Muscle of back (tissue), 13 donors: ENCODE measurements around the gene PPP1R2B. TPM values are rescaled to one million over a fixed set of nuclear protein-coding genes. Genes with fewer than 3 reads are reported as not detected.
"Not testable (repeated sequence)": the region's sequence is repeated elsewhere in the genome, so short reads cannot be mapped to it uniquely, and the experiment has no call there.

Source experiments
- DNase-seq, 3 donors: peaks; one replicate each; pipeline versions ENCODE4 v3.0.0 to v3.0.0-alpha.2; 2013
- long read RNA-seq, 9 donors: transcript quantifications; one replicate each; lab custom pipeline, GENCODE V29; 2026
- polyA plus RNA-seq, 10 donors: library from polyadenylated mRNA; unstranded; fragments of 120-200 nt; gene quantifications; one replicate each; pipeline ENCODE4 v1.2.1, GENCODE V29; 2013; ENCODE audit not compliant: insufficient read length in 10 of 10

The PPP1R2B gene
- under 1 TPM in 1 of 10 donors, not detected in 9; 0.10 TPM for polyA plus RNA-seq
- long read RNA-seq, donor 1, partial matches to known transcripts = 0 of 1 reads
- long read RNA-seq, donor 1, other reads (novel, unspliced or antisense) = 0 of 1 reads
- long read RNA-seq, donor 2 = 0 reads
- long read RNA-seq, donor 3 = 0 reads
- long read RNA-seq, donor 4 = 0 reads
- long read RNA-seq, donor 5 = 0 reads
- long read RNA-seq, donor 6, partial matches to known transcripts = 0 of 1 reads
- long read RNA-seq, donor 6, other reads (novel, unspliced or antisense) = 0 of 1 reads
- long read RNA-seq, donor 7 = 0 reads
- long read RNA-seq, donor 8 = 0 reads
- long read RNA-seq, donor 9 = 0 reads

DNA sequence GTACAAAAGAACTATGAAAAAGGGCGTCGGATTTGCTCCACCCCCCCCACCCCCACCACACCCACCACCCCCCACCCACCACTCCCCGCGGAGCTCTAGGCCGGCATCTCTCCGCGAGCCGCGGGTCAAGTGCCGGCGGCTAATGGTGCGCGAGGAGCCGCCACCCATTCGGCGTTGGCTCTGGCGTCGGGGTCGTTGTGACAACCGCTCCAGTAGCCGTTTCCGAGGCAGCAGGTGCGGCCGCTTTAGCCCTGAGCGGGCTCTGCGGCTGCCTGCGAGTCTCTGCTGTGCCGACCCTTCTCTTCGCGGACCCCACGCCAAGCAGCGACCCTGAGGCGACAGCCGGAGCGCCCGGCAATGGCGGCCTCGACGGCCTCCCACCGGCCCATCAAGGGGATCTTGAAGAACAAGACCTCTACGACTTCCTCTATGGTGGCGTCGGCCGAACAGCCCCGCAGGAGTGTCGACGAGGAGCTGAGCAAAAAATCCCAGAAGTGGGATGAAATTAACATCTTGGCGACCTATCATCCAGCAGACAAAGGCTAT lies at the start of gene PPP1R2B:
Gene PPP1R2B, plus strand, starts transcription at position 90 of the 546 bp plus-strand sequence. Its CDS starts 268 bp downstream, at position 358.
- no peak for DNase-seq

DNA sequence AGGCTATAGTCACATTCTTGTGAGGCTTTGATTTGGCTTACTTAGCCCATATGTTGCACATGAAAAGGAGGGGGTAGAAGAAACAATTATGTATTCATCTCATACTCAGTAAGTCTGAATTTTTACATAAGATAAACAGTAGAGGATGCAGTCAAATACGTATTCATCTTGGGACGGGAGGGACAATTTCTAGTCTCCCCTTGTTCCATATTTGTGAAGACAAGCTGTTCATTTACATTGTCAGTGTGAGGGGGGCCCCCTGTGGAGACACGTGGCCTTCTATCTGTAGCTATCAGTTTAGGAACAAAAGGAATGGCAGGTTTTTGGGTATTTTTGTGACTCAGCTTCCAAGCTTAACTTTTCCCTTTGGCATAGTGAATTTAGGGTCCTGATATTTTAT lies 49.2 kb upstream of the PPP1R2B start:
- DNase-seq = no peak

DNA sequence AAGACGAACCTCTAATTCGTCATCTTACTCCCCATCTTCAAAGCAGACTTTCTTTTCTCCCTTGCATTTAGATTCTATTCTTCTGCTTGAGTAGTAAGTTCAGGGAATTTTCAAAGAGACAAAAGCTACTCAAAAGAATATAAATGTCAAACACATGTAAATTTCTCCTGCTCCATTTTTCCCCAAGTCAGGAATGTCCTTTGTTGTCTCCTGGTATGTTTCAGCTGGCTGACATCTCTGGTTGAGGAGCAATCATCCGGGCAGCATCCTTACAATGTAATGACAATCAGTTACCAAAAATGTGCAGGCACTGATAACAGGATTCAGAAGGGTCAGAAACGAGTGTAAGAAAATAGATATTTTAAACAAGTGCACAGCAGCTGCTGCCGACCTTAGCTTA lies 47.6 kb upstream of the PPP1R2B start:
- DNase-seq = no peak

DNA sequence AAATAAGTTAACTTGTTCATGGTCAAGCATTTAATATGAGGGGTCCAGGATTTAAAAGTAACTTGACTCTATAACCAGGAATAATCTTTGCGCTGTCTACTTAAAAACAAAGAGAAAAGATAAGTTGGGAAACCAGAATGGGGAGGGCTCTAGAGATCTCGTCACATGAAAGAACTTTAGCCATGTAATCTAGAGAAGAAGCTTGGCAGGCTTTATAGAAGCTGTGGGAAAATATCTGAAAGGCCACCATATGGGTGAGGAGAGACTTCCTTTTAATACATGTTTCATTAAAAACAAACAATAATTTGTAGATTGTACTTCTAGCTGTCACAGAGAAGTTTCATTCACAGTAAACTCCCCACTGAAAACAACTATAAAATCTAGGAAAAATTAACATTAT lies 46.7 kb upstream of the PPP1R2B start:
- DNase-seq = no peak

DNA sequence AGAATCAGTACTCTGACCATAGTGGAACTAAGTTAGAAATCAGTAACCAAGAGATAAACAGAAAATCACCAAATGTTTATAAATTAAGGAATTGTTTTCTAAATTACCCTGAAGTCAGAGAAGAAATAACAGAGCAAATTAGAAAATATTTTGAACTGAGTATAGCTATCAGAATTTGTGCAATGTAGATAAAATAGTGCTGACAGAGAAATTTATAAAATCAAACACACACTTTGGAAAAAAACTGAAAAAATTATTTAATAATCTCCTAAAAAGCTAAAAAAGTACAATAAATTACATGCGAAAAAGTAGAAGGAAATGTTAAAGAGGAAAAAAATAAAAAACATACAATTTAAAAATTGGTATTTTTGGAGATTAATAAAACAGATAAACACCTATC lies 37.1 kb upstream of the PPP1R2B start:
- DNase-seq = no peak

DNA sequence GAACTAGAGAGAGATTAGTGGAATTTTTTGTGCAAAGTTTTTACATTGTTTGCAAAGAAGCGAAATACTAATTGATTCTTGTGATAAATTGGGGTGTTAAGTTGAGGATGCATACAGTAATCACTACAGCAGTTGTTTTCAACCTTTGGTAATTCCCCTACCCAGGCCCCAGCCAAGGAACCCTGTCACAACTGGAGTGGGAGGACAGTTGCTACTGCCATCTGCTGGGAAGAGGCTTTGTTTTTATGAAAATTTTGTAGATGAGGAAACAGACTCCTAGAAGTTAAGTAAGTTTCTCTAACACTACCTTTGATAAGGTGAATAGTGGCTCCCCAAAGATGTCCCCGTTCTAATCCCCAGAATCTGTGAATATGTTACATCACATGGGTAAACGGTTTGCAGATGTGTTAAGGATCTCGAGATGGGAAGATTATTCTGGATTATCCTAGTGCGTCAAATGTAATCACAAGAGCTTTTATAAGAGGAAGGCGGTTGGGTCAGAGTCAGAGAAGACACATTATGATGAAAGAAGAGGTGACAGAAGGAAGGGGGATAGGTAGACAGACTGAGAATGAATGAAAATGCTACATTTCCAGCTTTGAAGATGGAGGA lies 34.0 kb upstream of the PPP1R2B start:
- DNase-seq = peak; percentile 15 to 54 (median 18)

DNA sequence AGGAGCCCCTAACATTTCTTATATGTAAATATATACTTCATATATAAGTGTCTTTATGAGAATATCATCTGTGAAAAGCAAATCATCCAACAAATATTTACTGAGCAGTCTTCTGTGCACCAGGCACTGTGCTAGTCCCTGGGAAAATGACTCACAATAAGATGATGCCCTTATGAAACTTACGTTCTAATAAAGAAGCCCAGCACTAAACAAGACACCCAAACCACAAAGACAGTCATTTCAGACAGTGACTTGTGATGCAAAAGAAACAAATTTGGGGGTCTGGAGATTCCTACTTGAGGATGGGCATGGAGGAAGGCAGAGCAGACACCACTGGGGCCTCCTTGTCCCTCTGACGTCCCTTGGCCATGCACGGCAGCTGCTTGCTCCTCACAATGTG lies 30.6 kb upstream of the PPP1R2B start:
- no peak for DNase-seq

DNA sequence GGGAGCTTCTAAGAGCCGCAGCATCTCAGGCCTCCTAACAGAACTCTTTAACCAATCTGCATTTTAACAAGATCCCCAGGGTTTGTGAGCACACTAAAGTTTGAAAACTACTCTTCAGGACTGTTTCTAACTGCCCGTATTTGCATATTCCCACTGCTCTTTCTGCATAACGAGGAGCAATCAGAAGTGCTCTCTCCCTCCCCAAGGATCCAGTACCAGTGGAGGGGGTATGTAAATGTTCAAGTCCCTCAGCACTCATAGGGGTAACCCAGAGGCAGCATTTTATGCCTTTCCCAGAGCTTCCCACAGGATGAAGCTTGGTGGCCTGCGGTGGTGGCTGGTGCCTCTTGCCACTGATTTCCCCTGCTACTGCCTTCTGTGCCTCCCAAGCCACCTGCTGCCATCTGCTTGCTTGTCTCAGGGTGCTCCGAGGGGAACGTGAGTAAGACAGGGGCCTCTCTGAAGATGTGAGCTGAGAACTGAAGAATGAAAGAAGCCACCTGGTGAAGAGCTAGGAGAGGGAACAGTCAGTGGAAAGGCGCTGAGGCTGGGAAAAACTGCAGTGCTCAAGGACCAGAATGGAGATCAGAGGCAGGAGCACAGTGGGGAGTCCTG lies 30.0 kb upstream of the PPP1R2B start:
- DNase-seq = no peak

DNA sequence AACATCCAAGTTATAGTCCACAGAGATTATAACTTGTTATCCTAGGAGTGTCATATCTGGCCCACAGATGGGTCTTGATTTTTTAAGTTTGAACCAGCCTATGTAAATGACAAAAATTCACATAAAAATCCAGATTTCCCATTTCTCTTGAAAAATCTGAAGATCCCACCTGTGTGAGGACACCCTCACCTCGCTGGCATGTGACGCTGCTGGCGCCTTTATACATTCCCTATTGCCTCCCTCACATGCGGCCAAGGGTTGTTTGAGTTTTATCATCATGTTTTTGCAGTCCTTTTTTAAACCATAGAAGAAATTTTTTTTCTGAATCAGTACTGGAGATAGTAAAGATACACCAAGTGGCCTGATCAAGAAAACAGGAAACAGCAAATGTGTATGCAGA lies 25.9 kb upstream of the PPP1R2B start:
- DNase-seq = peak in 1 of 3 donors; percentile 27

DNA sequence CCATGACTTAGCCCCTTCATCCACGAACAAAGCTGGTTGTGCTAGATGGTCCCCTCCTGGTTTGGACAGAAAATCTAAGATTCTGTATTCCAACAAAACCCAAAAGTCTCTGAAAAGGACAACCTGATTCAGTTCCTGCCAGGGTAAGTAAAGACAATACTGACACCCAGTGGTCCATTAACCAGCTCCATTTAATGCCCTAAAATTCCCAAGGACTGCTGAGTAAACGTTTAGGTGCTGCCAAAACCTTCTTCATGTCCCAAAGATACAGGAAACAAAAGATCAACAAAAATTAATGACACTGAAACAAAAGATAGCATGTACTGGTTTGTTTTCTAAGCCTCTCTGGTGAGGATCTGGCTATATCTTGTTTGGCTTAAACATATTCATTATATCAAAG lies 25.3 kb upstream of the PPP1R2B start:
- DNase-seq = peak; percentile 59 to 87 (median 68)

DNA sequence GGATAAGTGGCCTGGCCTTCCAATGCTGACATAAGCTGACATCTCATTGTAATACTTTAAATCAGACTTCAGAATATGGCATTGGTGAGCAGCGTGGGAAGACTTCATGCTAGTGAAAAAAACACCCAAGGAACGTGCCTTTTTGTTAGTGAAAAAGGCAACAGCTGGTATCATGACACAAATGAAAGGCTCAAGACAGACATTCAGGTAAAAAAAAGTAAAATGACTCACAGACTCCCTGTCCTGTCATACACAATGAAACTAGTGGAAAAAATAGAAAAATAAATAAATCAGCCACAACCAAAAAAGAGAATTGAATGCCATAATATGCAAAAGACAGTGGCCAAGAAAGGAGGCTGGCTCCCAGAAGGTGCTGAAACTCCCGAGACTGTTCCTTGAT lies 24.4 kb upstream of the PPP1R2B start:
- DNase-seq = no peak

DNA sequence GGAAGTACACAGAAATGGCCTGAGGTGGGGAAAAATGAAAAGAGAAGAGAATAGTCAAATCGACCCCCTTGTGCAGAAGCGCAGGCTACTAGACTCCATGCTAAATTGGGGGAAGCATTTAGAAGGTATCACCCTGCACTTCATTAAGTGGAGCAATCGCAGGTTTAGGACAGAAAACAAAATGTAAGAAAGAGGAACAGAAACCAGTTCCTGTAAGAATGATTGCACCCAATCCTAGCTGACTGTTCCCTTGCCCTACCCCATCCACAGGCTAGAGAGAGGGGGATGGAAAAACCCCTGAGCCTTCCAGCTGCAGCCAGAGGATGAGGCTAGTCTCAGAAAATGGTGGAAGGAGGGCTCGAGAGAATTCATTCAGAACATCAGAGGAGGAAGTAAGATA lies 23.9 kb upstream of the PPP1R2B start:
- DNase-seq = no peak

DNA sequence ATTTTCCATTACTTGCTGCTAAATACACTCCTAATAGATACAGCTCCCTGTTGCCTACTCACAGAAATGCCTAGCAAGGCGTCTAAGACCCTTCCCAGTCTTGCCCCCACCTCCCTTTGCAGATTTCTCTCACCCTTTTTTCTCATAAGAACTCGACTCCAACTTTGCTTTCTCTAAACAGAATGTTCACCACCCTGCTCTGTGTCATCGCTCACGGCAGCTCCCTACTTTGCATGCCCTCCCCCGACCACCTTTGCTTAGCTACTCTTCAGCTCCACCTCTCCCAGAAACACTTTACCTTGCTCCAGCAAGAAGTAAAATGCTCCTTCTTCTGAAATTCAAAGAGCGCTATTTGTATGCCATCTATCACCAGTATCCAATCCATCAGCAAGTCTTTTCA lies 15.2 kb upstream of the PPP1R2B start:
- DNase-seq = no peak

DNA sequence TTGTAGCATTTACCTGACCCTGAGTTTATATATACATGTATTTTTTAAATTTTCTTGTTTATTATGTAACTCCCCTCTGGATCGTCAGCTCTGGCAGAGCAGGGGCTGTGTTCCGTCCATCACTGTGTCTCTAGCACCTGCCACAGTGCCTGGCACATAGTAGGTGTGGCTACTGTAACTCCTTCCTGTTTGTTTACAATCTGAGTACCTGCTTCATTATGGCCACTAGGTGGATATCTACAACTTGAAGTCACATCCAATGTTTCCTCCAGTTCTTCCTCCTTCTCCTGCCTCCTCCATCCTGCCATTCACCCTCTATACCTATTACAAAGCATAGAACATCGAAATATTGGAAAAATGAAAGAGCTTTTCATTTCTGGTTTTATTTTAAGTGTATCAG lies 14.2 kb upstream of the PPP1R2B start:
- DNase-seq = no peak

DNA sequence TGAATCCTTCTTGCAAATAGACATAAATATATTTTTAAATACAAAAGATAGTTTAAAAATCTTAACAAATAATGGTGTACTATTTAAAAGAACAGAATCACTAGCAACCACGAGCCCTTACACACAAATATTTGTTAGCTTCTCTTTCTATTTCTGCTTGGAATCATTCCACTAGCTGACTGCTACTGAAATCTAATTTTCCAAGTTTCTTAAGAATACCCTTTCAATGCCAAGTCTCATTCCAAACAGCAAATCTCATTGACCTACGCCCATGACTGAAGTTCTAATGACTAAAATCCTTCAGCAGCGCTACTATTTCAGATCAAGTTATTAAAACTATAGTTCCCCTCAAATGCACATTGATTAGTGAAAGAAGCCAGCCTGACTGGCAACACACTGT lies 13.2 kb upstream of the PPP1R2B start:
- peak in 2 of 3 donors; percentile 2 to 33 for DNase-seq

DNA sequence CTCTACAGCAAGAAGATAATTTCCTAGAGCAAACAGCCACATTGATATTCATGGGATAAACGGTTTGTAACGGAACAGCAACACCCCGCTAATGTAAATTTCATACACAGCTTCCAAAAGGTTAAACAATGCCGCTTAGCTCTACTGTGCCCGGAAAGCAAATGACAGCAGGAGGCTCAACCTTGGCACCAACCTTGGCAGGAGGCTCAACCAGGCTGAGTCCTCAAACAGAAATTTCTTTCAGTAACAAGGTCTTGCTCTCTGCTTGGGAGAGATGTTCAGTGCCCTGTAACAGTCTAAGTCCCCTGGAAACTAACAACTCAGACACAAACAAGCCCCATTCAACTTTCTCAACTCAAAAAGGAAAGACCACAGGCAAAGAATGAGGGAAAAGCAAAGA lies 11.1 kb upstream of the PPP1R2B start:
- no peak for DNase-seq

DNA sequence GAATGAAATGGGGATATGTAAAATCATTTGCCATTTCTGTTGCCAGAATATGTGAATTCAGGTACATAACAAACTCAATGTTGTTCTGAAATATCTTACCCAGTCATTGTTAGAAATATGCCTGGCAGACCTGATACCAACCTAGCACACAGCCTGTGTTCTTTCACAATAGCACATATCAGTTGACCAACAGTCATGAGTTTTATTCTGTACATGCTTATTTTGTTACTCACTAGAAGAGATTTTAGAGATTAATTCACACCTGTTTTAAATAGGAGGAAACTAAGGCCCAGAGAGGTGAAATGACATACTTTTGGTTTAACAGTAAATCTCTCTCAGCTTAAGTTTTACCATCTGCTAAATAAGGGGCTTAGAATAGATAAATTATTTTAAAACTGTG lies 8.4 kb upstream of the PPP1R2B start:
- no peak for DNase-seq

DNA sequence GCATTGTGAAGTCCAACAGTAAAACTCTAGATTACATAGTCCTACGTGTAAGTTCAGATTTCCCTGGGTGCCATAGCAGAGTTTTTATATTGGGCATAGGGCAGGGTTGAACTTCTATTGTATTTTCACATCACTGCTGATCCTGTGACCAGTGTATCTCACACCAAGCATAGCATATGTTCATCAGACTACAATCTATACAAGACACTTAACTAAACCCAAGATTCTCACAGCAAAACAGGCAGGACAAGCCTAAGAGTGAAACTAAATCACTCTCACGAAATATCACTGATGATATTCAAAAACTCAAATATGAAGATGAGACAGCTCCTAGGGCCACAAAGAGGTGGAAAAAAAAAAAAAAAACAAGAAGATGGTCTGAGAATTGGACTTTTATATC lies 3.2 kb upstream of the PPP1R2B start:
- DNase-seq = no peak

DNA sequence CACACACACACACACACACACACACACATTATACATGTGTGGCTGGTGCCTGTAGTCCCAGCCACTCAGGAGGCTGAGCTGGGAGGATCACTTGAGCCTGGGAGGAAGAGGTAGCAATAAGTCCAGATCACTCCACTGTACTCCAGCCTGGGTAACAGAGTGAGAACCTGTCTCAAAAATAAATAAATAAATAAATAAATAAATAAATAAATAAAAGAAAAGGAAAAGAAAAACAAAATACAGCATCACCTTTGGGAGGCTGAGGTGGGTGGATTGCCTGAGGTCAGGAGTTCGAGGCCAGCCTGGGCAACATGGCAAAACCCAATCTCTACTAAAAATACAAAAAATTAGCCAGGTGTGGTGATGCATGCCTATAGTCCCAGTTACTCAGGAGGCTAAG lies 1.6 kb upstream of the PPP1R2B start:
- DNase-seq = not testable (repeated sequence)

DNA sequence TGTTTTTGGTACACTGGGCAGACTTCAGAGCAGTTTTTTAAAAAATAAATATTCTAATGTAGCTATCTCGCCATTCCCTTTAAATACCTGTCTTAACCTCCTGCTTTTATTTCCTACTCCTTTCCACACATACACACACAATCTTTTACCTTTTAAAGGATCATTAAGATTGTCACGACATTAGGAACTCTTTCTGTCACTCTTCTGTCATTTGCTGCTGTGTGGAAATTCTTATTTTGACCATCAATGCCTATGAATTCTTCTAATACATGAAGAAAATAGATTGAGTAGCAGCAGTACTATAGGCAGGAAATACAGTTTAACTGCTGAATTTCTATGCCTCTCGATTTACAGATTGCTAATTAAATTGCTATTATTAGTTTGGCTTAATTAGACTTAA lies 1.8 kb downstream of the PPP1R2B start:
- no peak for DNase-seq

DNA sequence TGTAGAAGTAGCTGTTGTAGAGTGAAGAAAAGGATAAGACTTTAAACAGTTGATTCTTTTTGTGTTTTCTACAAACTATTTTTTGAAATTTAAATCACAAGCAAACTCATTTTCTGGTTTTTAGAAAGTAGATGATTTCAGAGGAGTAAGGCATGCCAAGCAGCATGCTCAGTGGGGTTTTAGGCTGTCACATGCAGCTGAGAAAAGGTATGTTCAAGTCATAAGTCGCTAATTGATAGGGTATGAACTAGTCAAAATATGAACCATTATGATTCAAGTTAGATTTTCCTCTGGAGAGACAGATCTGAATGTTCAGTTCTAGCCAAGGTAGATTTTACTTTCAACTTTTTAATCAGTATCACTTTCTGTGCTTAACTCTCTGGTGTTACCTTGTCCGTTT lies 3.0 kb downstream of the PPP1R2B start:
- not testable (repeated sequence) for DNase-seq

DNA sequence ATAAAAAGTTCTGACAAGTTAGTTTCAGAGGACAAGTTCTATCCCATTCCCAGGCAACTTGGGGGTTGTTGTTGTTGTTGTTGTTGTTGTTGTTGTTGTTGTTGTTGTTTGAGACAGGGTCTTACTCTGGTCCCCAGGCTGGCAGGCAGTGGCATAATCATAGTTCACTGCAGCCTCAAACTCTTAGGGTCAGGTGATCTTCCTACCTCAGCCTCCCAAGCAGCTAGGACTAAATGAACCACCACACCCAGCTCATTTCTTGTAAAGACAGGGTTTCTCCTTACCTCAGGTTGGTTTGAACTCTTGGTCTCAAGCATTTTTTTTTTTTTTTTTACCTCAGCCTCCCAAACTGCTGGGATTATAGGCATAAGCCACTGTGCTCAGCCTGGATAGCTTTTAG lies 15.3 kb downstream of the PPP1R2B start:
- no peak for DNase-seq

DNA sequence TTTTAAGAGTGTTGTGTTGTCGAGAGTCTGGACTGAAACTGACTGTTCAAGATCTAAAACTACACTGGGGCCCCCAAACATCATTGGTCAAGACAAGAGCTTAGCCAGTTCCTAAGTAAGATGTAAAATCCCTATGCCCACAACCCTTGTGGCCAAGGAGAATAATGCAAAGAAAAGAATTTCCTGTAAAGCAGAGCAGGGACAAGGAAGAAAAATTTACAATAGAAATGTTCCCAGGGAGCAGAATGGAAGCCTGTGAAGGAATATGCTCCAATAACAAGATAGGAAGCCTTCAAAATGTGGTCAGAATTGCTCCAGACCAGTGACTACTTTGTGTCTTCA lies 20.4 kb downstream of the PPP1R2B start:
- DNase-seq = no peak
